Bronchial epithelial cell (primary cell): ENCODE measurements around the gene POP4. TPM values are rescaled to one million over a fixed set of nuclear protein-coding genes. Genes with fewer than 3 reads are reported as not detected.
"Not testable (repeated sequence)": the region's sequence is repeated elsewhere in the genome, so short reads cannot be mapped to it uniquely, and the experiment has no call there.

Experiments
- DNase-seq: peaks from one replicate; pipeline ENCODE4 v3.0.0-alpha.2; 2010; ENCODE audit warnings: low read depth
- FAIRE-seq: peaks from 2 replicates; lab custom pipeline; 2011; peaks lifted over from hg19 to GRCh38; lab: Jason Lieb, UNC
- H3K27me3 ChIP-seq: 2 replicates; pipeline ENCODE4 v1.5.1; 2011; ENCODE audit warnings: low read length; ENCODE audit not compliant: control insufficient read depth, insufficient read depth
- H3K36me3 ChIP-seq: 2 replicates; pipeline ENCODE4 v1.5.1; 2011; ENCODE audit warnings: low read length; ENCODE audit not compliant: control insufficient read depth, insufficient read depth
- H3K4me3 ChIP-seq: 2 replicates; pipeline ENCODE4 v1.5.1; 2011; ENCODE audit warnings: mild to moderate bottlenecking, low read depth, low read length, control low read depth
- CTCF ChIP-seq: IDR thresholded peaks from 2 replicates; pipeline ENCODE4 v1.5.1; 2011; ENCODE audit warnings: mild to moderate bottlenecking, moderate library complexity, low read length, control low read depth, inconsistent platforms; ENCODE audit not compliant: insufficient read depth, severe bottlenecking
- total RNA-seq: library from RNA; depleted of rRNA; stranded (reverse); fragments of >200 nt; gene quantifications from 2 replicates; pipeline ENCODE4 v1.2.1, GENCODE V29; 2014

Gene POP4
- total RNA-seq, 1 donor from 2014 or later = 58.7 TPM

- Histone ChIP-seq H3K36me3 (no peaks in the 10 kb centered on the region), H3K4me3 (no peak overlapping the region), H3K27me3 (no peaks in the 10 kb centered on the region)
- DNase-seq (no peak), FAIRE-seq (no peak)
- no peak for TF ChIP-seq CTCF
Measured at GRCh38 chr19:29625186-29625651, 19.1 kb downstream of the POP4 start.

- Histone ChIP-seq H3K27me3 (no peaks in the 10 kb centered on the region), H3K36me3 (no peaks in the 10 kb centered on the region), H3K4me3 (no peak overlapping the region)
- DNase-seq = no peak
- FAIRE-seq = no peak
- TF ChIP-seq CTCF = no peak
Measured at GRCh38 chr19:29626386-29626785, 20.3 kb downstream of the POP4 start.

GRCh38 chr19:29626832-29627231 lies 20.7 kb downstream of the POP4 start:
- DNase-seq, FAIRE-seq, H3K4me3 ChIP-seq, H3K36me3 ChIP-seq, H3K27me3 ChIP-seq: not testable (repeated sequence)

GRCh38 chr19:29628661-29629385 lies 22.7 kb downstream of the POP4 start:
- TF ChIP-seq CTCF = no peak
- DNase-seq = no peak
- FAIRE-seq = no peak
- Histone ChIP-seq H3K4me3 (no peak overlapping the region), H3K36me3 (no peaks in the 10 kb centered on the region), H3K27me3 (no peaks in the 10 kb centered on the region)

GRCh38 chr19:29629836-29630534 lies 23.9 kb downstream of the POP4 start:
- Histone ChIP-seq H3K4me3 (no peak overlapping the region), H3K36me3 (no peaks in the 10 kb centered on the region), H3K27me3 (no peaks in the 10 kb centered on the region)
- DNase-seq (no peak), FAIRE-seq (no peak)
- TF ChIP-seq CTCF = no peak

GRCh38 chr19:29630655-29631054 lies 24.6 kb downstream of the POP4 start:
- no peaks in the 10 kb centered on the region for H3K27me3 ChIP-seq
- no peaks in the 10 kb centered on the region for H3K36me3 ChIP-seq
- FAIRE-seq = no peak
- TF ChIP-seq CTCF = no peak
- no peak for DNase-seq
- H3K4me3 ChIP-seq = no peak overlapping the region
